Measurements from ENCODE around the gene ASCC3.

- TF ChIP-seq POLR2A (IDR thresholded peaks at IDR 0.05; ENCODE audit: low read length) = no peak
- TF ChIP-seq GATA1 (IDR thresholded peaks at IDR 0.05; ENCODE audit: low read depth, low read length) = no peak
These were observed 223.3 kb downstream of the ASCC3 start for GRCh38 chr6:100657678-100658330.

Data from erythroblast (primary cell).